Activated gamma-delta T cell treated with anti-CD3 and anti-CD28 coated beads, Interleukin-2, amount 50 U/mL, for 16 hours (primary cell): ENCODE results near the gene ATP8A2.

Experiments
- DNase-seq: peaks from one replicate; pipeline ENCODE4 v3.0.0-alpha.2; 2020; ENCODE audit warnings: low read depth

ATP8A2 gene

DNA sequence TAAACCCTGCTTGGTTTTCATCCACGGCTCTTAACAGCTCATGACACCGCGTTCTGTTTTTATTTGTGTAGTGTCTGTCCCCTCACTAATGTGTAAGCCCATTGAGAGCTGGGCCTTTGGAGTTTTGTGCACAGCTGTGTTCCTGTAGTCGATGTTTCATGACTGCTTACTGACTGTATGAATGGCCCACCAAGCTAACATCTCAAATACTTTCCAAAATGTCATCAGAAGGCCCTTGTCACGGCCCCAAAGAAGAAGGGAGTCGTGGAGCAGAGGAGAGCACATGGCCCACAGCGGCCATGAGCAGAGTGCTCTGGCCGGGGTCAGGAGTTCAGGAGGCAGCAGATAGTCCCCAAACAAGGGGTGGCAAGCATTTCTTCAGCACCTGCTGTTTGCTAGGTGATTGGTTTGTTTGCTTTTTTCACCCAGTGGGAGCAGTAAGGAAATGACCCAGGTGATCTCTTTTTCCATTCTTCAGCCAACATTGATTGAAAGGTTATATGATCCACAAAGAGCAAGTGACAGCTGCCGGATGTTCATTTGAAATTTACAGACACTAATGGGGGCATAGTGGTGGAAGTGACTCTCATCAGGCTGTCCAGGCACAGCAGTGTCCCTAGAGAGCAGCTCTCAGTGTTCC, 315.2 kb downstream of the ATP8A2 start:
- DNase-seq = no peak

DNA sequence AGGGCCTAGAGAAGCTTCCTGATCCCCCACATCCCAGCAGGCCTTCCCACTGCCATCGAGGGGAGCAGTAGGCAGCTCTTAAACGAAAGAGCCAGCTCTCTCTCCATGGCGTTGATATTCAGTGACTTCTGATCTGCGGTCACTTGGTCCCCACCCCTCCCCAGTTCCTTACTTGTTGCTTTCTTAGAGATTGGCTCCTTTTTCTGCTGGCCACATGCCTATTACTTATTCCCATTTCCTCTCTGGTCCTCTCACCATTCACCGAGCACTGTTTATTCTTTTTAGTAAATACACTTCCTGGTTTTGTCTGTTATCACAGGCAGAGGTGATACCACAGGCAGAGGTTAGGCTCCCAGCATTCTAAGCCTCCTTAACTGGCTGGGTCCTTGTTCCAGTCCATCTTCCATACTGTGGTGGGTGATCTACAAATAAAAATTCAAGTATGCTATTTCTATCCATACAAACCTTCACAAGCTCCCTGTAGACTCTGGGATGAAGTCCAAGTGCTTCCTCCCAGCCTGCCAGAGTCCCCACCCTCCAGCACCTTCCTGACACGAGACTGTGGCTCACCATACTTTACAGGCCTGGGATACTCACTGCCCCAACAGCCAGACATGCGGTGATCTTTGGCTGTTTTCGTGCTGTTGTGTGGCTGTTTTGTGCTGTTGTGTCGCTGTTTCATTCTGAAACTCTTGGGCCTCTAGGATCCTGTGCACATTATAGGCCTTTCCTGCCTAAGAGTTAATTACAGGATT, 315.9 kb downstream of the ATP8A2 start:
- no peak for DNase-seq

DNA sequence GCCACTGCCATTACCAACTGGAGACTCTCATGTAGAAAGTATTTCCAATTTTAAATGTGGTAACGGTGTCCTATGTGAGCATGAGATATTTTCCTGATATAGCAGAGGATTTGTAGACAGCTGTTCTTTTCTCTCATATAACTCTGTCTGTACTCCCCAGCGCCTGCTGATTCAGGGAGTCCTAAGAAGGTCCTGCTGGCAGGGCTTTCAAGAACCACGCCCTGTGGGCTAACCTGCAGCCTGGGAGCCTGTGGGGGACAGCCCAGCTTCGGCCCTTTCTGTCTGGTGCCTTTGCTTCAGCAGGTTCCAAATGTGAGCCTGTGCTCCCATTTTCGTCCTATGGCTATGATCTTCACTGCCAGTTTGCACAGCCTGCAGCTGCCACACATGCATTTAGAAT, 316.8 kb downstream of the ATP8A2 start:
- no peak for DNase-seq

DNA sequence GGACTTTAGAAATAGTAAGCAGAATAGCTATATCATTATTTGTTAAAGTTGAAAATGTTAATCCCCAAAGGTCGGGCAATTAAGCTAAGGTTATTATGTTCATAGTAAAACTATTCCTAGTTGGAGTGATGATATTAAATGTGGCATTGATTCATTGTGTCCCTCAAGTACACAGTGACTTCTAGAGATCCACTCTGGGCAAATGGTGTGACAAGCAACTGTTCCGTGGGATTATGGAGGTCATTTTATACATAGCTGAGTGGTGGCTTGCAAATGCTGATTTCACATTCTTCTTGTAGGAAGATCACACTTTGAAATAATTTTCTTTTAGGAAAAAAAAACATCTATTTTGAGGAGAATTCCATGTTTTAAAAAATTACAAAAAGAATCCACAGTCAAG, 317.8 kb downstream of the ATP8A2 start:
- no peak for DNase-seq

DNA sequence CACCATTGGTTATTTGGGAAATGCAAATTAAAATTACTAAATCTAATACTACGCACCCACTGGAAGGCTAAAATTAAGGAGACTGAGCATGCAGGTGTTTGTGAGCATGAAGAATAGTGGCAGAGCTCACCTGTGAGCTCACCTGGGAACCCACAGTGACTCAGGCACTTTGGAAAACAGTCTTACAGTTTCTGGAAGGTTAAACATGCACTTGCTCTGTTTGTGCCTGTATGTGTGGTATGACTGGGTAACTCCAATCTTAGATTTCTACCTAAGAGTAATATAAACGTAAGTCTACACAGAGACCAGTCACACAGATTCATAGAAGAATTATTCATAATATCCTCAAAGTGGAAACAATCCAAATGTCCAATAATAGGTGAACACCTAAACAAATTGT, 318.8 kb downstream of the ATP8A2 start:
- no peak for DNase-seq

DNA sequence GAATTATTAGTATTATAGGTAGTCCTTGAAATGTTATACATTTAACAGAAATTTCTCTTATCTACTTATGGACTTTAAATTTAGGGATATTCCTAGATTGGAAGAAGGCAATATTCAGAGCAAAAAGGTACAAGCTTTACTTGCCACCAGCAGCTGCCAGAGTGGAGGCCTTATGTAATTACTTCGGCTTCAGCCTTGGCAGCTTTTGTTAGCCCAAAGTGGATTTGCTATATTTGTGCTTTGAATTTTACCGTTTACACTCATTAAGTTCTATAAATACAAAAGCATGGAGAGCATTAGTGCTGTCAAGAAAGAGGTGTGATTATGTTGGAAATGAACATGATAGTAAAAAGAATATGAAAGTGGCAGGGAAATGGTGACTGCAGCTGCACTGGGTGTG, 319.9 kb downstream of the ATP8A2 start:
- DNase-seq = no peak

DNA sequence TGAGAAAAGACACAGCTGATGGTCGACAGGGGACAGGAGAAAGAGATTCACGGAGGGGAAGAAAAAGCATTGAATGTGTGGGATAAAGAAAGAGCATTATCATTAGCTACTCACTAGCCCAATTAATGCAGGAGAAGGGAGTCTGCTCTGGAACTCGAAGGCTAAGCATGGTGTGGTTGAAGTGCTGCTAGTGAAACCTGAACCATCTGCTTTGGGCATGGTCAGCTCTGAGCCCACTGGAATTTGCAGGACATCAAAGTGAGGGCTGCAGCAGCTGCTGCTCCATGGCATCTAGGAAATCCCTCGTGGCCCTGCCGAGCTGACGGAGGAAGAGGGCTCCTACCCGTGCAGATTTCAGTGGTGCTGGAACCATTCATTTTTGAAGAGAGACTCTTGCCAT, 320.3 kb downstream of the ATP8A2 start:
- DNase-seq = no peak

DNA sequence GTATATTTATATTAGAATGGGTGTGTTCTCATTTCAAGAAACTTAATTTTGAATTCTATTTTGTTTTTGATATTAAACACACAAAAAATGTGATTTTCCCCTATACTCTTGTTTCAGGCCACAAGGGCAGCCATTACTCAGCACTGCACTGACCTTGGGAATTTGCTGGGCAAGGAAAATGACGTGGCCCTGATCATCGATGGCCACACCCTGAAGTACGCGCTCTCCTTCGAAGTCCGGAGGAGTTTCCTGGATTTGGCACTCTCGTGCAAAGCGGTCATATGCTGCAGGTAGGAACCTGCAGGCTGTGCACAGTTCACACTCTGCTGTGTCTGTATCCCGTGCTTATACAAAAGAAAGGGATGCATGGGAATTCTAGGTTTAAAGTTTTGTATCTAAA, 327.3 kb downstream of the ATP8A2 start:
- DNase-seq = no peak

DNA sequence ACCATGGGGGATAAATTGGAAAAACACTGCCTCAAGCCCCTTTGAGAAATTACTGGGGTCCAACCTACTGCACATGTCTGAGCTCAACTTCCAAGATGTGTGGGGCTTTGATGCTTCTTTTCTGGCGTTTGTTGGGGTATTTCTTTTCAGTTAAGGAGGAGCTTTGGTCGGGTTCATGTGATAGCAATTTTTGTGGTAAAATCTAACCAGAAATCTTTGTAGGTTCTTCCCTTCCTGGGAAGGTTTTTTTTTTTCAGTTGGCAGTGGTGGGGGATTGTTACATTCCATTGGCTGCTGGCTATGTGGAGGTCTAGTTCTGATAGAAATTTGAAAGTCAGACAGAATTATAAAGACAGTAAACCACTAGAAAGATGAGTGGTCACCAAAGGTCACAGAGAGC, 327.8 kb downstream of the ATP8A2 start:
- no peak for DNase-seq

DNA sequence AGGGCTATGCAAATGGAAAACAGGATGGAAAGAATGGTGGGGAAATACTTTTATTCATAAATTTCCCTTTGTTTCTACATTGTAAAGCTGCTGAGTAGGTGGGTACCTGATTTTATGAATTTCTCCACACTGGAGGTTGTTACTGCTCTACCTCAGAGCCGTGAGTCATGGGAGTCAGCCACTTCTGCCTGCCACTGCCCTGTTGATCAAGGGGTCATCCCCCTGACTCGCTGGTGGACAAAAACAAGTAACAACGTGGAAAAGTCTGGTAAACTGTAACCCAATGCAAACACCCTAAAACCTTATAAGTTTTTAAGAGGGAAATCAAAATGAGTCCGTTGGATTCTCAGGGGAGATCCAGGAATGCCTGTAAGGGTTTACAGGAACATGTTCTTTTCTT, 329.5 kb downstream of the ATP8A2 start:
- no peak for DNase-seq

DNA sequence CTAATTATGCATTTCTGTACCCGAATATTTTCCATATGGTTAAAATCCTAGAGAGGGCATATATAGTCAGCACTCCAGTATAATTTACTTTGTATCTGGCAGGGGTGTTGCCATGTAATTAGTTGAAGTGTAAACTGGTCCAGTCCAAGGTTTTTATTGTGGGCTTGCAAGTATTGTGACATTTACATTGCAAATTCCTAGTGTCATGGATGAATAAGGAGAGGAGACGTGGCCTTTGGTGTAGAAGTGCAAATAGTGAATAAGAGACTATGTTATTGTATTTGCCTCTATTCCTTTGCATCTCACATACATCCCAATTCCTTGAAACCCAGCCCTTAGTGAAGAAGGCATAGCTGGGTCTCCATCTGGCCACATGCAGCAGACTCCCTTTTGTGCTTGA, 330.6 kb downstream of the ATP8A2 start:
- DNase-seq = no peak

DNA sequence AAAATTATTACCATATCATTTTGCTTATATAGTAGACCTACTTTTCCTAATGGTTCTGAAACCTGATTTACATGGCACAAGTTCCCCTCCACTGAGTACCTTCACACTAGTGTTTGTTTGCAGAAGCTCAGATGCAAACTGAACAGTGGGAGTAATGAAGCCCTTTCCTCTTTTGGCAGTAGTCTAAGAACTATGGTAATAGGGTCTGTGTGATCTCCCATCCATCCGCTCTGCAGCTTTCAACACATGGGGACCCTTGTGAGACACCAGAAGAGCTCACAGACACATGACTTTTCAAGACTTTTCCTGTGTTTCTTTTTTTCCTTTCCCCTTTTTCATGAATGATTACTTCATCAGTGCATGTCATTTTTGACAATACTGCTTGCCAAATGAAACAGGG, 336.0 kb downstream of the ATP8A2 start:
- no peak for DNase-seq

DNA sequence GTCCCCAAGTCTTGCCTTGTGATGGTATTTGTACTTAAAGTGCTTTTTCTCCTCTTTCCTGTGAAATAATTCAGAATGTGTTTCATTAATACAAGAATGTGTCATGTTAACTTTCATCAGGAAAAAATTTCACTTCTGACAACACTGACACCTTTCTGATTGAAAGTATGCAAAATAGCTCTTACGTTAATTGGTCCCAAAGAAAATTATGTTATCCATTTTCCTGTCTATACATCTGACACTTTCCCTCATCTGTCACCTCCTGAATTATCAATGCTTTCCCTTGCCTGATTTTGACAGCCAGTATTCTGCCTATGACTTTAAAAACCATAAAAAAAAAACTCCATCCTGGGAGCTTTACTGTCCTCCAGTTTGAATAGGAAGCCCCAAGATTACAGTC, 336.5 kb downstream of the ATP8A2 start:
- DNase-seq = no peak

DNA sequence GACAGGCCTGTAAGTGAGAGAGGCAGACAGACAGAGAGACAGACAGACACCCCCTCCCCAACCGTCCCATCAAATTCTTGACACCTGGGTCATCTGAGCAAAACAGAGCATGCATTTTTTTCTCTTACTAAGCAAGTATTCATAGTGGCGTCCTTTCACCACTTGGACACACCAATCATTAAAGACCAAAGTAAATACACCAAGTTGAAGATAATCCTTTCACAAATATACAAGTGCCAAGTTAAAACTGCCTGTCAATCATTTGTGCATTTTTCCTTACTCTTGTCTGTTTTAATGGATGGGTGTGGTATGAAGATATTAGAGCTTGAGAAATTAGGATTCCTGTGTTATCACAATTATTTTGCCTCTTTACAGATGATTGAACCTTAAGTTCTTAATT, 337.3 kb downstream of the ATP8A2 start:
- no peak for DNase-seq

DNA sequence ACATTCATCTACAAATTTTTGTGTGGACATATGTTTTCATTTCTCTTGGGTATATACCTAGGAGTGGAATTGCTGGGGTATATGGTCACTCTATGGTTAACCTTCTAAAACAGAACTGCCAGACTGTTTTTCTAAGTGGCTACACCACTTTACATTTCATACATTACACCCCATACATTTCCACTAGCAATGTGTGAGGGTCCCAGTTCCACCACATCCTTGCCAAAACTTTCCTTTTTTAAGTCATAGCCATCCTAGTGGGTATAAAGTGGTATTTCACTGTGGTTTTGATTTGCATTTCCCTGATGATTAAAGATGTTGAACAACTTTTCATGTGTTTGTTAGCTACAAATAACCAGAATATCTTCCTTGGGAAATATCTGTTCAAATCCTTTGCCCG, 344.0 kb downstream of the ATP8A2 start:
- no peak for DNase-seq

DNA sequence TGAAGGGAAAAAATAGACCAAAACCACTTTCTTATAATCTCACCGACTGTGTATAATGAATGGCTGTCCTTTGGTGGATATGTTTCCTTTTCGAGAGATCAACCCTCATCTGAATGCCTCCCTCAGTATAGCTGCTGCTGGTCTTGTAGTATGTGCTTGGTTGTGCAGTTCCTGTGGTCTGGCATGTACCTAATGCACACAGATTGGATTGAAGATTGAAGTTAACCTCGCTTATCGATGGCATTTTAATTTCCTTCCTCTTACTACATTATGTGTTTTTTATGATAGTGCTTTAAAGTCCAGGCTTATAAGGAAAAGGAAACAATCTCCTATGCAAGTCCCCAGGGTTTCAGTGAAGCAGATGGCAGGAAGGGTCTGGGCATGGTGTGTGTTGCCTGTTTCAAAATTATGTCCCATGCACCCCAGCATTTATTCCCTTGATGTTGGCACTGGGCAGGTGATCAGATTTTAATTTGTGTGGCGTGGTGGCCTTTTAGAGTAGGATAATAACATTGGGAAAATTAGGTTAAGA, 346.0 kb downstream of the ATP8A2 start:
- DNase-seq = no peak

DNA sequence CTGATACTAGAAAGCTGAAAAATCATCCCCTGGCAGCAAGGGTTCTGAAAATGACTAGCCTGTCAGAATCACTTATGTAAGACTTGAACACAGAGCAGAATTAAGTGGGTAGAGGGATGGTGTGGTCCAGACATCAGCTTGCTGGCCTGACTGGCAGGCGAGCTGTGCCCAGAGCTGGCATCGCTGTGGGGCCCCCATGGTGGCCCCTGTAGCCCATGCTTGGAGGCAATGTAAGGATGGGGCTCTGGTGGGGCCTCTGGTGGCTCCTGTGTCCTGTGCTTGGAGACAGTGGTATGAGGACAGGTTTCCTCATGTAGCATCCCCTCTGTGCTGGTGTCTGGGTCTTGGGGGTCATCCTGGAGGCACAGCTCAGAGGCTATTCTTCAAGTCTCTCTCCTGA, 347.9 kb downstream of the ATP8A2 start:
- DNase-seq = no peak

DNA sequence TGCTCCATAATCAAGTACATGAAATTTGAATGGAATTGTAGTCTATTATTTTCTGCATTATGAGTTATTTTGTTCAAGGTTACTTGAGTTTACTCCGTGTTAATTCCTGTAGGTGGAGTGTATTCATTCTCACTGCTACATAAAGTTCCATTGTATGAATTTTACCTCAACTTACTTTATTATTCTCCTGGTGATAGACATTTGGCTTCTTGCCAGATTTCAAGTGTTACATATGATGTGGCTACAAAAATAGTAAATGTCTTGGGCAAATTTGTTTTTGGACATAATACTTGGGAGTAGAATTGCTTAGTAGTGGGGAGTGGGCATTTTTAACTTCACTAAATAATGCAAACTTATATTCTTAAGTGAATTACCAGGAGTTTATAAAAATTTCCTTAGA, 351.1 kb downstream of the ATP8A2 start:
- DNase-seq = no peak

DNA sequence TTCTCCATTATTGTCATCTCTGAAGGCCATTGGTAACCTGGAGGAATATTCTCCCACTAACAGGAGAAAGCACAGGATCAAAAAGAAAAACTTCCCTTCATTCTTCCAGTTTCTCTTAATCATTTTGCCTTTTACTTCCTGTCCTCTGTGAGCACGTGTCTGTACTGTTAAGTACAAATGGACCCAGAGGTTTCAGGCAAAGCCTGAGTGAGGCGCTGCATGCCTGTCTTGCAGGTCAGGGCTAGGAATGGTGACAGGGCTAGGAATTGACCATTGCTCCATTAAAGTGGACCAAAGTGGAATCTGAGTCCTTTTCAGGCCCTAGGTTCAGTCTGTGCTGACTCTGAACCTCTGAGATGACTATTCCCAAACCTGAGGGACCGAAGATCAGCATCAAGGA, 353.3 kb downstream of the ATP8A2 start:
- no peak for DNase-seq

DNA sequence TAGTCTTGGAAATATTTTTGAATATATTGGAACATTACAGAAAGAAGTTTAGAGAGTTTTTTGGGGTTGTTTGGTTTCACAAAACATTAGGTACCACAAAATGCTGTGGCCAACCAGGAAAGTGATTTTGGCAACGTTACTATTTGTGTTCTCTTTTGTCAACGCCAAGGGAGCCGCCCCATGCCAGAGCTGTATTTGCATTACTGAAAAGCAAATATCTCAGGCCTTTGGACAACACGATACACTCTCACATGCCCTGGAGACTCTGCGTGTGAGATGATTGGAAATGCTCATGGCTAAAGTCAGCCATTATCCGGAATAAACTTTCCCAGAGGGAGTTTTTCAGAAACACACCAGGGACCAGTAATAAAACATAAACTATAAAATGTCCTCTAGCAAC, 355.5 kb downstream of the ATP8A2 start:
- no peak for DNase-seq

DNA sequence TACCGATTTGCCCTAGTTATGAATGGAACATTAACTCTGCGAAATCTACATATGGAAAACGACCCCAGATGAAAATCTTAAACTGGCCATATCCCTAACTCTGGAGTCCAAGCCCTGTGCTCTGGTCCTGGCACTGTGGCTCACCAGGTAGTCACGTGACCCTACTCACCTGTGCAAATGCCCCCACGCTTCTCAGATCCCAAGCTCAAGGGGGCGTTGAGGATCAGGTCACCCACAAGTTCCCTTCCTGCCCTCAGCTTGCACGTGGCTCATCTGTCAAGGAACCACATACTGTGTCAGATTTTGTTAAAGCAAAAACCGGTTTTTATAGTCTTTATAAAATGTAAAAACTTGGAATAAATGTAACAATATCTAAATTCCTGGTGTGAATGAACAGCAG, 356.0 kb downstream of the ATP8A2 start:
- DNase-seq = no peak

DNA sequence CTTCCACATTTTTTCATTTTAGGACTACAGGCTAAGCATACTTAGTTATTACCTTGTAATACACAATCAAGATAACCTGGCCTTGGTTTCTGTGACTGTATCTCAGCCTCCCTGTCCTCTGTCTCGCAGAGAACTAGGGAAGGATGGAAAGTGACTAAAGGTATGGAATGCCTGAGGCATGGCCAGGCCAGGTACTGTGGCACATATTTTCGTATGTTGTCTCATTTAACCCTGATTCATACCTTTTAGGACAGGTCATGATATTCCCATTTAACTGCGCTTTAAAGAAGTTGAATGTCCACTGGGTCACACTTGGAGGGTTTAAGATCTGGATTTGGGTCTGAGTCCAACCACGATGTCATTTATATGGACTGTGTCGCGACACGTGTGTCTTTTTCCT, 357.4 kb downstream of the ATP8A2 start:
- DNase-seq = no peak

DNA sequence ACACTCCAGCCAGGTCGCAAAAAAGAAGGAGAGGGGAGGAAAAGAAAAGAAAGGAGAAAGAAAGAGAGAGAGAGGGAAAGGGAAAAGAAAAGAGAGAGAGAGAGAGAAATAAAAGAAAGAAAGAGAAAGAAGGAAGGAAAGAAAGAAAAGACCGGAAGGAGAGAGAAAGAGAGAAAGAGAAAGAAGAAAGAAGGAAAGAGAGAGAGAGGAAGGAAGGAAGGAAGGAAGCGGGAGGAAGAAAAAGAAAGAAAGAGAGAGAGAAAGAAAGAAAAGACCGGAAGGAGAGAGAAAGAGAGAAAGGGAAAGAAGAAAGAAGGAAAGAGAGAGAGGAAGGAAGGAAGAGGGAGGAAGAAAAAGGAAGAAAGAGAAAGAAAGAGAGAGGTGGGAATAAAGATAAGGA, 359.3 kb downstream of the ATP8A2 start:
- DNase-seq = no peak

DNA sequence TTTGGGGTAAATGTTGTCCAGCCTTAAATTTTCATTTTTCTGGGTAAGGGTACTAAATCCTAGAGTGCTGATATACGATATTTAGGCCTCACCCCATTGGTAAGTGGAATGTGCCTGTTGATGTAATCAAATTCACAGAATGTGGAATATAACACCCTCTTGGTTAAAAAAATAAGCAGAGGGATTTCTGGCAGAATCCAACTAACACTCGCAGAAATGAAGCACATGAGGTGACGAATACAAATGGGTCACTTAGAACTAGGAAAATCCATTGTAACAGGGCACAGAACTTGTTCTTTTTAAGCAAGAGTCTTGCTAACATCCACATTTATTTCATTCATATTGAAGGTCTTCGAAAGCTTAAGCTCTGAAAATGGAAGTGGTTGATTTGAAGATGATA, 359.8 kb downstream of the ATP8A2 start:
- no peak for DNase-seq
